Endothelial cell (in vitro differentiated cells): ENCODE measurements around the gene CABLES1. TPM values are rescaled to one million over a fixed set of nuclear protein-coding genes. Genes with fewer than 3 reads are reported as not detected.
A peak's percentile ranks its signal among the peaks of the same experiment; 100 is the strongest.

Source experiments
- DNase-seq: peaks from one replicate; pipeline ENCODE4 v3.0.0; 2021; ENCODE audit warnings: low spot score
- H3K27ac Mint-ChIP-seq: one replicate; pipeline ENCODE4 v1.8.0; 2021; ENCODE audit warnings: mixed read lengths, inconsistent platforms; ENCODE audit not compliant: unreplicated experiment
- H3K27me3 Mint-ChIP-seq: one replicate; pipeline ENCODE4 v1.8.0; 2021; ENCODE audit warnings: mild to moderate bottlenecking, moderate library complexity, mixed read lengths, inconsistent platforms; ENCODE audit not compliant: unreplicated experiment
- H3K36me3 Mint-ChIP-seq: one replicate; pipeline ENCODE4 v1.8.0; 2021; ENCODE audit warnings: mild to moderate bottlenecking, low read depth, mixed read lengths, inconsistent platforms; ENCODE audit not compliant: unreplicated experiment
- H3K4me1 Mint-ChIP-seq: one replicate; pipeline ENCODE4 v1.8.0; 2021; ENCODE audit warnings: mild to moderate bottlenecking, mixed read lengths, inconsistent platforms; ENCODE audit not compliant: unreplicated experiment
- H3K4me3 Mint-ChIP-seq: one replicate; pipeline ENCODE4 v1.8.0; 2021; ENCODE audit warnings: mild to moderate bottlenecking, mixed read lengths, inconsistent platforms; ENCODE audit not compliant: unreplicated experiment
- H3K9me3 Mint-ChIP-seq: one replicate; pipeline ENCODE4 v1.8.0; 2021; ENCODE audit warnings: mixed read lengths, inconsistent platforms; ENCODE audit not compliant: unreplicated experiment
- CTCF ChIP-seq: fragments of 200-600 bp; sonication (generic); IDR thresholded peaks from one replicate; pipeline ENCODE4 v1.5.0; 2021; ENCODE audit warnings: antibody characterized with exemption; ENCODE audit not compliant: unreplicated experiment
- total RNA-seq: library from RNA; stranded (reverse); fragmentation: NEBNext Ultra II Directional; extraction: Animal tissue kit (Norgen Biotek cat#: 25700); gene quantifications from one replicate; pipeline ENCODE4 v1.2.1, GENCODE V29; 2021; ENCODE audit not compliant: unreplicated experiment

Gene CABLES1
- total RNA-seq, 1 donor from 2014 or later = 24.9 TPM

DNA sequence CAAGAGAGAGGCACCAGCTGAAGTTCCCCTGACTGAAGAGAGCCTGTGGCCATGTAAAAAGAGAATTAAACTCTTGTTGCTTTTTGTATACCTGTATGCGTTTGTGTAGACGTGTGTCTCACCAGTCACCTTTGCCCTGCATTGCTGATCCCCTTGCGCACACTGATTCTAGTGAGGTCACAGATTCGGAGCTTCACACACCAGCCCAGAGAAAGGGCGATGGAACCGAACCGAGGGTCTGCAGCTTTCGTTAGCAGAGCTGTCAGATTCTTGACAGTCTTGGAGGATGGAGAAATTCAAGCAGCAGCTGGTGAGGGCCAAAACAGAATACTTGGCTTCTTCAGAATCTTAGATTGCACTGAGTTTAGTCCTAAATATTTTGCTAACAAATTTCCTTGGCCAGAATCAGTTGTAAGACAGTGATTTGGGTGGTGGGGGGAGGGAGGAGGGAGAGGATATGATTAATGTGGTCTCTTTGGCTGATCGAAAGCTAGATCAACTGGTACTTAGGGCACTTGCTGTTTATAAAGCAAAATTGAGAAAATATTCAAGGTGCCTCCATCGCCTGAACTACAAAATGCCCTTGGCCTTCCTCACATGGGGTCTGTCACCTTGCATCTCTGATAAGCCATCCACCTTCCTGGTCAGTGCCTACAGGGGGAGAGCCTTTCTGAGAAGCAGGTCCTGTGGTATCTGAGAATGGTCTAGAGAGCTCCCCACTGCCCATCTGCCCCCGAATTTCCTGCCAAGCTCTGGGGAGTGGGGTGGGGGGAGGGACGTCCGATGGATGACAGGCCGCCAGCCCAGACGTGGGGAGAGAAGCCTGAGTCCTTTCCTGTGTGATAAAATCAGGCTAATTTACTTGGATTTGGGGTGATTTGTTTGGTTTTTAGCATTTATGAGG, 123.5 kb downstream of the CABLES1 start:
- H3K36me3 Mint-ChIP-seq = peaks cover 30% of the 10 kb centered on the region
- H3K4me3 Mint-ChIP-seq = peak overlapping the region; percentile 80
- no peak for DNase-seq
- H3K9me3 Mint-ChIP-seq = no peaks in the 10 kb centered on the region
- peaks cover 51% of the 10 kb centered on the region for H3K4me1 Mint-ChIP-seq
- no peak for TF ChIP-seq CTCF
- peak overlapping the region; percentile 98 for H3K27ac Mint-ChIP-seq
- H3K27me3 Mint-ChIP-seq = peaks cover 8% of the 10 kb centered on the region

DNA sequence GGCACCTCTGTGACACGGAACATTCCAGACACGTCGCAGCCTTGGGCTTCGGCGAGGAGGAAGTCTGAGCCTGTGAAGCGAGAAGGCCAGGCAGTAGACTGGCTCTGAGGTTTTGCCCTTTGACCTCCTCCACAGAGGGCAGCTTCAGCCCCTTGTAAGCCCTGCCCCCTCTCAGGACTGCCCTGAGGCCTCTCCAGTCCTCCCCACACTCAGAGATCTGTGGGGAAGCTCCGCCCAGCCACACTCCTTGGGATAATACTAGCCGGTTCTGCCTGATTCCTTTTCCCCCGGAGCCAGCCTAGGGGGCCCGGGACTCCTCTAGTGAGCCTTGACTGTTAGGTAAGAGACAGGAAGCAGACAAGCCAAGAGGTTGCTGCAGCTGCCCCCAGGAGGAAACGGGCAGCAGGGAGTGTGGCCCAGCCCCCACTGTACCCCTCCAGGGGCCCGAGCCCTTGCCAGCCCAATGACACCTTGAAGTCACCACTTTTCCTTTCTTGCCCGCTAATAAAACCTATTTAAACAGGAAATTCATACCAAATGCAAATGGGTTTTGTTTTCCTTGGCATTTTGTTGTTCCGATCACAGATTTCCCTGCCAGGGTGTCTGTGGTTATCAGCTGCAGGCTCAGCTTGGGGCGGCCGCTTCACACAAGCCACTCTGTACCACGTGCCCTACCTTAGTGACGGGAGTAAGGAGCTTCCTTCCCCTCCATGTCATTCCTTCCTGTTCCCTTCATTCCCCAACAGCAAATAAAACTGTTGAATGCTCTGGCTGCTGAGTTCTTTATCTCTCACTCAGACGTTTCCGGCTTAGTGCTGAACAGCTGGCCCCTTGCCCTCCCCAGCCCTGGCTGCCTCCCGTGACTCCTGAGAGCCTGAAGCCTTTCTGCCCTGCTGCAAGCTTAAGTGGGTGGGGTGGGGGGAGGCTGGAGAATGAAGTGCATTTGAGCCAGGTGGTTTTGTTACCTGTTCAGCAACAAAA, 124.7 kb downstream of the CABLES1 start:
- Mint-ChIP-seq H3K4me3 (peak overlapping the region; percentile 56), H3K4me1 (peaks cover 51% of the 10 kb centered on the region), H3K36me3 (peaks cover 24% of the 10 kb centered on the region), H3K27ac (peak overlapping the region; percentile 98), H3K9me3 (no peaks in the 10 kb centered on the region), H3K27me3 (peaks cover 6% of the 10 kb centered on the region)
- DNase-seq = peak; percentile 81
- TF ChIP-seq CTCF = no peak

DNA sequence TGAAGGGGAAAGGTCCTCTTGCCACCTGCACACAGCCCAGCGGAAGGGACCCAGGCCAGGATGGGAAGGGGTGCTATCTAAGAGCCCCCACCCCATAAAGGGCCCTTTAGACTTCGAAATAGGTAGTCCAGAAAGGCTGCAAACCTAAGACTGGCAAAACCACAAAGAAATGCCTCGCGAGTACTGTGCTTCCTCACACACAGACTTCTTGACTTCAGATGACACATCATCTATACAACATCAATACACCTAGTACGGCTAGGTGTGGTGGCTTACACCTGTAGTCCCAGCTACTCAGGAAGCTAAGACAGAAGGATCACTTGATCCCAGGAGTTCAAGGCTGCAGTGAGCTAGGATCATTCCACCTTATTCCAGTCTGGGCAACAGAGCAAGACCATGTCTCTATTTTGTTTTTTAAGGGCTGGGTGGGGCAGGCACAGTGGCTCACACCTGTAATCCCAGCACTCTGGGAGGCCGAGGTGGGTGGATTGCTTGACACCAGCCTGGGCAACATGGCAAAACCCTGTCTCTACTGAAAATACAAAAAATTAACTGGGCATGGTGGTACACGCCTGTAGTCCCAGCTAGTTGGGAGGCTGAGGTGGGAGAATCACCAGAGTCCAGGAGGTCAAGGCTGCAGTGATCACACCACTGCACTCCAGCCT, 125.8 kb downstream of the CABLES1 start:
- H3K36me3 Mint-ChIP-seq = peaks cover 20% of the 10 kb centered on the region
- H3K4me3 Mint-ChIP-seq = no peak overlapping the region
- peaks cover 8% of the 10 kb centered on the region for H3K27me3 Mint-ChIP-seq
- H3K27ac Mint-ChIP-seq = peak overlapping the region; percentile 98
- no peaks in the 10 kb centered on the region for H3K9me3 Mint-ChIP-seq
- DNase-seq = no peak
- no peak for TF ChIP-seq CTCF
- H3K4me1 Mint-ChIP-seq = peaks cover 55% of the 10 kb centered on the region

DNA sequence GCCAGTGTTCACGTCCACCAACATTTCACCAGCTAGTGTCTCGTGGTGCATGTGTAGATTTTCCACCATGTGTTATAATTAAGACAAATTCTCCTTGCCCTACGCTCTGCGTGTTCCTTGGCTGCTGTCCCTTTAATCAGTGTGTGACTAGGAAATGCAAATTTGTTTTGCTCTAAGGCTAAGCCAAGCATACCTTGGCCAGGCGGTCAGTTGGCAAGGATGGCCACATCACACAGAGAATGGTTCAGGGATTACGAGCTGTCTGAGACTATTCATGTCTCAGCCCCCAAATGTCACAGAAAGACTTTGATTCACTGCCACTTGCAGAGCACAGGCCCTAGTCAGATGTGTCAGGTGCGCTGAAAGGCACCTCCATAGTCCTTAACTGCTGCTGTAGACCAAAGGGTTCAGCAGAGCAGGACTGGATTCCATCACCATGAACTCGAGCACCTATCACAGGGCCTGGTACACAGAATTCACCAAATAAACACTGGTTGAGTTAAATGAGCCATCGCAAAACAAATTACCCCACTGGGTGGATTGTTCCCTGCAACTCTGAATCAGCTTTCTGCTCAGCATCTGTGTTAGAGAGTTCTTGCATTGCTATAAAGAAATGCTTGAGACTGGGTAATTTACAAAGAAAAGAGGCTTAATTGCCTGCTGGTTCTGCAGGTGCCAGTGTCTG, 128.4 kb downstream of the CABLES1 start:
- H3K4me1 Mint-ChIP-seq = peaks cover 41% of the 10 kb centered on the region
- H3K4me3 Mint-ChIP-seq = no peak overlapping the region
- peaks cover under 1% of the 10 kb centered on the region for H3K36me3 Mint-ChIP-seq
- no peak overlapping the region for H3K27ac Mint-ChIP-seq
- no peaks in the 10 kb centered on the region for H3K9me3 Mint-ChIP-seq
- no peak for TF ChIP-seq CTCF
- DNase-seq = no peak
- H3K27me3 Mint-ChIP-seq = peaks cover 12% of the 10 kb centered on the region
